Measurements from ENCODE around the gene CAMK4. TPM values are rescaled to one million over a fixed set of nuclear protein-coding genes. Genes with fewer than 3 reads are reported as not detected.
"Not testable (repeated sequence)": the region's sequence is repeated elsewhere in the genome, so short reads cannot be mapped to it uniquely, and the experiment has no call there.

The CAMK4 gene
- total RNA-seq, 4 donors from 2014 or later, result 0.66 to 5.5 (median 2.8) TPM

GRCh38 chr5:111252799-111253545, 28.8 kb downstream of the CAMK4 start:
- WGBS, 2 donors, result 71 to 74% methylated on average over 5 of the region's 5 CpGs
- Histone ChIP-seq H3K4me1 (no peaks in the 10 kb centered on the region), H3K27me3 (no peaks in the 10 kb centered on the region), H3K9me3 (no peaks in the 10 kb centered on the region), H3K36me3 (no peaks in the 10 kb centered on the region), H3K27ac (no peak overlapping the region), H3K4me3 (no peak overlapping the region)
- TF ChIP-seq EP300 (IDR thresholded peaks at IDR 0.05) (no peak), POLR2A (IDR thresholded peaks at IDR 0.05) (no peak)
- TF ChIP-seq, protein P1, sequence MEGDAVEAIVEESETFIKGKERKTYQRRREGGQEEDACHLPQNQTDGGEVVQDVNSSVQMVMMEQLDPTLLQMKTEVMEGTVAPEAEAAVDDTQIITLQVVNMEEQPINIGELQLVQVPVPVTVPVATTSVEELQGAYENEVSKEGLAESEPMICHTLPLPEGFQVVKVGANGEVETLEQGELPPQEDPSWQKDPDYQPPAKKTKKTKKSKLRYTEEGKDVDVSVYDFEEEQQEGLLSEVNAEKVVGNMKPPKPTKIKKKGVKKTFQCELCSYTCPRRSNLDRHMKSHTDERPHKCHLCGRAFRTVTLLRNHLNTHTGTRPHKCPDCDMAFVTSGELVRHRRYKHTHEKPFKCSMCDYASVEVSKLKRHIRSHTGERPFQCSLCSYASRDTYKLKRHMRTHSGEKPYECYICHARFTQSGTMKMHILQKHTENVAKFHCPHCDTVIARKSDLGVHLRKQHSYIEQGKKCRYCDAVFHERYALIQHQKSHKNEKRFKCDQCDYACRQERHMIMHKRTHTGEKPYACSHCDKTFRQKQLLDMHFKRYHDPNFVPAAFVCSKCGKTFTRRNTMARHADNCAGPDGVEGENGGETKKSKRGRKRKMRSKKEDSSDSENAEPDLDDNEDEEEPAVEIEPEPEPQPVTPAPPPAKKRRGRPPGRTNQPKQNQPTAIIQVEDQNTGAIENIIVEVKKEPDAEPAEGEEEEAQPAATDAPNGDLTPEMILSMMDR (IDR thresholded peaks at IDR 0.05), result no peak
- DNase-seq (ENCODE audit: low spot score in 2 of 2), result no peak

GRCh38 chr5:111254613-111255012, 30.4 kb downstream of the CAMK4 start:
- H3K4me3 ChIP-seq, result no peak overlapping the region
- TF ChIP-seq, protein P1 (IDR thresholded peaks at IDR 0.05), result no peak
- DNase-seq (ENCODE audit: low spot score in 2 of 2), result no peak
- WGBS, 2 donors, result 78 to 83% methylated on average over 3 of the region's 3 CpGs
- no peaks in the 10 kb centered on the region for H3K27me3 ChIP-seq
- H3K4me1 ChIP-seq, result no peaks in the 10 kb centered on the region
- no peaks in the 10 kb centered on the region for H3K36me3 ChIP-seq
- H3K27ac ChIP-seq, result no peak overlapping the region
- H3K9me3 ChIP-seq, result no peaks in the 10 kb centered on the region

DNA sequence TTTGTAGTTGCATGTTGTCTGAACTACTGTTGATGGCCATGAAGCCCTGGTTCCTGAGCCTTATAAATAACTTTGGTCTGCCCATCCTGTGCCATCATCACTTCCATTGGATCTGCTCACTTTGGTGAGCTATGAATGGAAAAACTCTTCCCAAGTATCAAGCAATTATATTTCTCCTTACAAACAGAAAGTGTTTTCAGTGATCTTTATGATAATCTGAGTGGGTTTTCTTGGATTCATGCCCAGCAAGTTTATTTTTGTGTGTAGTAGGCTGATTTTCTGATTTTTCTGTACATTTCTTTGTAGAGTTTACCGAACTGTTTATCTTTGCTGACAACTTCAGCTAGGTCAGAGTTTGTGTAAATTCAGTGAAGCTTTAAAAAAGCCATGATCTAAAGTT, 31.0 kb downstream of the CAMK4 start:
- Histone ChIP-seq H3K27ac (no peak overlapping the region), H3K9me3 (no peaks in the 10 kb centered on the region), H3K4me3 (no peak overlapping the region), H3K36me3 (no peaks in the 10 kb centered on the region), H3K27me3 (no peaks in the 10 kb centered on the region), H3K4me1 (no peaks in the 10 kb centered on the region)
- TF ChIP-seq, protein P1 (IDR thresholded peaks at IDR 0.05), result no peak
- TF ChIP-seq EP300 (IDR thresholded peaks at IDR 0.05) (no peak), POLR2A (IDR thresholded peaks at IDR 0.05) (no peak)
- WGBS, 2 donors, result 29 to 30% methylated on average over 1 of the region's 1 CpG
- no peak for DNase-seq (ENCODE audit: low spot score in 2 of 2)

DNA sequence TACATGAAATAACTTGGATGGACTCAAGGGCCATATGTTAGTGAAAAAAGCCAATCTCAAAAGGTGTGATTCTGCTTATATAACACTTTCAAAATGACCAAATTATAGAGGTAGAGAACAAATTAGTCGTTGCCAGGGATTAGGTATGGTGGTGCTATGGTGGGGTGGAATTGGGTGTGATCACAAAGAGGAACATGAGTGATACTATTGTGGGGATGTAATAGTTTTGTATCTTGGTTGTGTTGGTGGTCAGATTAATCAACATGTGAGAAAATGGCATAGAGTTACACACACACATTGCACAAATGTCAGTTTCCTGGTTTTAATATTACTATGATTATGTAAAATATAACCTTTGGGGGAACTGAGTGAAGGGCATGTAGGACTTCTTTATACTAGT, 31.9 kb downstream of the CAMK4 start:
- WGBS, 2 donors, result 77 to 92% methylated on average over 1 of the region's 1 CpG
- H3K27ac ChIP-seq, result no peak overlapping the region

DNA sequence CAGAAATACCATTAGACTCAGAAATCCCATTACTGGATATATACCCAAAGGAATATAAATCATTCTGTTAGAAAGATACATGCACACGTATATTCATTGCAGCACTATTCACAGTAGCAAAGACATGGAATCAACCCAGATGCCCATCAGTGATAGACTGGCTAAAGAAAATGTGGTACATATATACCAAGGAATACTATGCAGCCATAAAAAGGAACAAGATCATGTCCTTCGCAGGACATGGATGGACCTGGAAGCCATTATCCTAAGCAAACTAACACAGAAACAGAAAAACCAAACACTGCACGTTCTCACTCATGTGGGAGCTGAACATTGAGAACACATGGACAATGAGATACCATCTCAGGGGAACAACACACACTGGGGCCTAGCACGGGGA, 33.4 kb downstream of the CAMK4 start:
- H3K27ac ChIP-seq; H3K9me3 ChIP-seq; H3K4me1 ChIP-seq; DNase-seq (ENCODE audit: low spot score in 2 of 2); H3K36me3 ChIP-seq; H3K4me3 ChIP-seq; H3K27me3 ChIP-seq: not testable (repeated sequence)
- WGBS, 2 donors, result 92% methylated on average over 4 of the region's 4 CpGs

More for the DNA sequence above, 31.9 kb downstream of the CAMK4 start:
- no peak overlapping the region for H3K4me3 ChIP-seq
- H3K9me3 ChIP-seq, result no peaks in the 10 kb centered on the region
- DNase-seq (ENCODE audit: low spot score in 2 of 2), result no peak
- H3K36me3 ChIP-seq, result no peaks in the 10 kb centered on the region
- H3K4me1 ChIP-seq, result no peaks in the 10 kb centered on the region
- TF ChIP-seq, protein P1 (IDR thresholded peaks at IDR 0.05), result no peak
- TF ChIP-seq POLR2A (IDR thresholded peaks at IDR 0.05) (no peak), EP300 (IDR thresholded peaks at IDR 0.05) (no peak)
- H3K27me3 ChIP-seq, result no peaks in the 10 kb centered on the region

Data from tibial nerve (tissue), 4 donors.